ENCODE measurements around the gene TPRG1.

TPRG1 gene

GRCh38 chr3:189169728-189170127, 2.0 kb upstream of the TPRG1 start:
- no peak overlapping the region for H3K4me3 ChIP-seq (ENCODE audit: low read depth, low read length)
- in situ Hi-C loops (cut with HindIII; ENCODE audit: low sequenced_read_pairs), result no loop called here
- TF ChIP-seq CTCF (IDR thresholded peaks at IDR 0.05; ENCODE audit: low read depth, low read length, missing control alignments), result peak; percentile 14
- DNase-seq (ENCODE audit: low read depth), result no peak

DNA sequence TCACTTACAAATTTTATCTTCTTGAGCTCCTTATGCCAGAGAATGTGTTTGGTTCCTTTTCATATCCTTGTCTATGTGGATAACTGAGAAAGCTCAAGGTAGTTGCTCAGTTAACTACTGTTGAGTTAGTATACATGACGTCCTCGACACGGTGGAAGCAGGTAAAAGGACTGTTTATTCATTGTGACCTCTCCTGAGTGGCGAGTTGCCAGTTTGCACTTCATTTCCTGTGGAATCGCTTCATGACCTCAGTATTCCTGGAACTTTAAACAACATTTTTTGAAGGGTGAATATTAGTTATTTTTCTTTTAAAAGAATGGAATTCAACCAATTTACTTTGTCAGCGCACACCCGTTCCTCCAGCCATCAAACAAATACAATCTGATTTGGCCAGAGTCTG, 1.2 kb upstream of the TPRG1 start:
- no peak for TF ChIP-seq CTCF (IDR thresholded peaks at IDR 0.05; ENCODE audit: low read depth, low read length, missing control alignments)
- in situ Hi-C loops (cut with HindIII; ENCODE audit: low sequenced_read_pairs), result no loop called here
- DNase-seq (ENCODE audit: low read depth), result no peak
- H3K4me3 ChIP-seq (ENCODE audit: low read depth, low read length), result no peak overlapping the region

- TF ChIP-seq CTCF (IDR thresholded peaks at IDR 0.05; ENCODE audit: low read depth, low read length, missing control alignments), result no peak
- H3K4me3 ChIP-seq (ENCODE audit: low read depth, low read length), result no peak overlapping the region
- no peak for DNase-seq (ENCODE audit: low read depth)
- in situ Hi-C loops (cut with HindIII; ENCODE audit: low sequenced_read_pairs), result no loop called here
Measured at GRCh38 chr3:189172668-189173419, 1.1 kb downstream of the TPRG1 start.

DNA sequence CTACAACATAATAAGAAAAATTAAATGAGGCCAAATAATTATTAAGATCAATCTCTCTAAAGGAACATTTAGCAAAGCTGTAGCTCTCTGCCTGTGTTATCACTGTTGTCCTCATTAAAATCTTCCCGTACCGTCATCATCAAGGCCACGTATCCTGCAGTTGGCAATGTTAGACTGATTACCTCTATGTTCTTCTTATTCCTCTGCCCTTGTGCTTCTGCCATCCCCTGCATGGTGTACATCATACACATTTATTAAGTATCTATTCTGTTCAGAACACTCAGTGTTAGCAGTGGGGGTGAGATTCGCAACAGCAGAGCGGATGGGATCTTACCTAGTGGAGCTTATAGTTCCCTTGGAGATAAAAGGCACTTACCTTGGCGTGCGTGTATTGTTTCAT, 12.8 kb downstream of the TPRG1 start:
- no peak overlapping the region for H3K4me3 ChIP-seq (ENCODE audit: low read depth, low read length)
- TF ChIP-seq CTCF (IDR thresholded peaks at IDR 0.05; ENCODE audit: low read depth, low read length, missing control alignments), result no peak
- in situ Hi-C loops (cut with HindIII; ENCODE audit: low sequenced_read_pairs), result no loop called here
- DNase-seq (ENCODE audit: low read depth), result no peak

DNA sequence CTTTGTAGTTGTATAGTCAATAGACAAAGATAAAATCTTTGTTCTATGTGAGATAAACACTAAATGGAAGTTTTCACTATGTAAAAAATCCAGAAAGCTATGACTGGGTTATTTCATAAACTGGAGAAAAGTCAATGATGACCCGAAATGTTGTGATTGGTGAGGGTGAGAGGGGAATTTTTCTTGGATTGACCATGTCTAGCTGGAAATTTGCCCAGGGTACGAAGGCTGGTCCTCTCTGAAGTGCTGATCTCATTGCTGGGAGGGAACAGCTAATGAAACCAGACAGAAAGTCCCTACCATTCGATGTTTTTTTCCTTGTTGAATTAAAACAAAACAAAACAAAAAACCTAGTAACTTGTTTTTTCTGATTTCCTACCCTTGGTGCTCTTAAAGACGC, 14.3 kb downstream of the TPRG1 start:
- no peak for DNase-seq (ENCODE audit: low read depth)
- H3K4me3 ChIP-seq (ENCODE audit: low read depth, low read length), result no peak overlapping the region
- in situ Hi-C loops (cut with HindIII; ENCODE audit: low sequenced_read_pairs), result no loop called here
- TF ChIP-seq CTCF (IDR thresholded peaks at IDR 0.05; ENCODE audit: low read depth, low read length, missing control alignments), result no peak

GRCh38 chr3:189188466-189188865, 16.7 kb downstream of the TPRG1 start:
- no peak for TF ChIP-seq CTCF (IDR thresholded peaks at IDR 0.05; ENCODE audit: low read depth, low read length, missing control alignments)
- H3K4me3 ChIP-seq (ENCODE audit: low read depth, low read length), result no peak overlapping the region
- no peak for DNase-seq (ENCODE audit: low read depth)
- in situ Hi-C loops (cut with HindIII; ENCODE audit: low sequenced_read_pairs), result no loop called here
